HG03439 (cell line): ENCODE results near the gene SORL1.
"Not testable (repeated sequence)": the region's sequence is repeated elsewhere in the genome, so short reads cannot be mapped to it uniquely, and the experiment has no call there.

Experiments
- ATAC-seq: cut with Tn5 transposase; IDR thresholded peaks from one replicate; pipeline ENCODE4 v1.9.1; 2021; ENCODE audit warnings: mild to moderate bottlenecking, moderate library complexity; ENCODE audit not compliant: unreplicated experiment

SORL1 gene

GRCh38 chr11:121499405-121499804 lies 47.3 kb downstream of the SORL1 start:
- ATAC-seq: no peak

- ATAC-seq: no peak
Measured at GRCh38 chr11:121500275-121500674, 48.2 kb downstream of the SORL1 start.

- no peak for ATAC-seq
Measured at GRCh38 chr11:121500717-121501116, 48.6 kb downstream of the SORL1 start.

DNA sequence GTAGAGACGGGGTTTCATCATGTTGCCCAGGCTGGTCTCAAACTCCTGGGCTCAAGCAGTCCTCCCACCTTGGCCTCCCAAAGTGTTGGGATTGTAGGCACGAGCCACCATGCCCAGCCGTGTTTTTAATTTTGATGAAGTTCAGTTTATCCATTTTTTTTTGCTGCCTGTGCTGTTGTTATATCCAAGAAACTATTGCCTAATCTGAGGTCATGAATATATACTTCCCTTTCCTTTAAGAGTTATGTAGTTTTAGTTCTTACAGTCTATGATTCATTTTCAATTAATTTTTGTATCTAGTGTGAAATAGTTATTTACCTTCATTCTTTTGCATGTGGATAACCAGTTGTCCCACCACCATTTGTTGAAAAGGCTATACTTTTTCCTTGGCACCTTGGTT lies 50.9 kb downstream of the SORL1 start:
- ATAC-seq: no peak

GRCh38 chr11:121506237-121506636 lies 54.1 kb downstream of the SORL1 start:
- ATAC-seq: not testable (repeated sequence)

- no peak for ATAC-seq
Measured at GRCh38 chr11:121508449-121508848, 56.3 kb downstream of the SORL1 start.

GRCh38 chr11:121510438-121510837 lies 58.3 kb downstream of the SORL1 start:
- no peak for ATAC-seq

- ATAC-seq: no peak
Measured at GRCh38 chr11:121512468-121513465, 60.7 kb downstream of the SORL1 start.

GRCh38 chr11:121513807-121514206 lies 61.7 kb downstream of the SORL1 start:
- ATAC-seq: no peak

DNA sequence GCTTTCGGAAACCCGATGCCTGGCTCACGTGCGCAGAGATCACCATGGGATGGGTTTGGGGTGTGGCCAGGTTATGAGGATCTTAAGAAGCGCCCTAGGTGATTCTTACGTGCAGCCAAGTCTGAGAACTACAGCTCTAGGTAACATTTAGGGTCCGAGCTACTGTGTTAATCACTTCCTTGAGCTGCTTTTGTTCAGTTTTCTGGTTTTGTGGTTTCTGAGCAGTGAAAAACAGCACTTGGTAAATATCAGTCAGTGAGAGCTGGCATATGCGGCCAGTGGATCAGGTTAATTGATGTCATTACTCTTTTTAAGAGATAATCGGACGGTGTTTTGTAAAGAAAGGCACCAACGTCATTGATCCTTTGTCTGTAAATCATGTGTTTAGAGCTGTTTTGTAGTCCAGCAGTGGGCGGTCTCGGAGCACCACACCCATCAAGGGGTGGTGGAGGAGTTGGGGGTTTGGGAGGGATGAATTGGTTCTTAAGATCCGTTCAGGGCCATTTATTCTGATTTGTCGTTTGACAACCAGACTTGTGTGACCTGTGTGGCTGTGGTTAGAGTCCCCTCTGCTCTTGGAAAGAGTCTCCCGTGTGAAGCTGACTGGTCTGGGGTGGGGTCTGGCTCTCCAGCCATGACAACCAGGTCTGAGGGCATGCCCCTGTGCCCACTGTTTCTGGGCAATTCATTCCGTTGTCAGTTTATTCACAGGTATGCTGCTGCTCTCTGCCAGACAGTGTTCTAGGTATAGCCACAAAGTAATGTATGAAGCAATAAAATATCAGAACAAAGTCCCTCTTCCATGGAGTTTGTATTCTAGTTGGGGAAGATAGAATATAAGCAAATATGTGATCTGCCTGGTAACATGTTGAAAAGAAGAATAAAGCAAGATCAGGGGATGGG lies 62.6 kb downstream of the SORL1 start:
- no peak for ATAC-seq

- ATAC-seq: no peak
Measured at GRCh38 chr11:121515335-121515671, 63.2 kb downstream of the SORL1 start.

- ATAC-seq: no peak
Measured at GRCh38 chr11:121517996-121518395, 65.9 kb downstream of the SORL1 start.

- no peak for ATAC-seq
Measured at GRCh38 chr11:121520243-121521144, 68.4 kb downstream of the SORL1 start.

DNA sequence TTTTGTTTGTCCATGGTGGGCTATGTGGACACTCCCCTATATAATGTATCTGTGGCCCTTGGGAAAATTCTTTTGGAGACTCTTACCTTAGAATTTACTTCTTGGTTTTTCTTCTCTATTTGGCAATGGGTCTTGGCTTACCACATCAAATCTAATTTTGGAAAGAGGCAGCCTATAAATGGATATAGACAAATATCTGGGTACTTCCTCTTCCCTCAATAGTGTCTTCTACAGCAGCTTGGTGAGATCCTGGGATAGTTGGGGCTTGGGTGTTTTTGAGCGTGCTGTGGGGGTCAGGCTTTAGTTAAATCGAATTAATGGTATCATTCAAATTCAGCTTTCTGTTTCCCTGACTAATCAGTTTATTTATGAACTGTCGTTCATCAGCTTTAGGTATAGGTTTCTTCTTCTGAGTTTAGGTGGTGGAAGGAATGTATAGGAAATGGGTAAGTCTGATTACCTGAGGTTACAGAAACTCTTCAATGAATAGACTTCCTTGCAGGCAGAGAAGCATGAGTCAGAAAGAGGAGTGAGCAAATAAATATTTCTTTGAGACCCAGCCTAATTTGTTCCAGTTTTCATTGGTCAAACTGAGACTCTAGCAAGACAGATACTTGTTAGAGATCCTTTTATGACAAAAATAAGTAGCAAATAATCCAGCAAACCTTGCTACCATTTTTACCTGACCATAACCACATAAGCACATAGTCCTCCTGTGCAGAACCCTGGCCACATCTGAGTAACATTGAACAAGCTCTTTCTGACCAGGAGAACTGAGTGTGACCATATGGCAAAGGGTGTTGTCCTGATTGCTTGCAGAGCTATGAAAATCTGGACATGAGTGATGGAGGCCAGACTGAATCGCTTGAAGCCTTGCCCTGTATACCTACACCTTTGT lies 69.3 kb downstream of the SORL1 start:
- ATAC-seq: no peak

DNA sequence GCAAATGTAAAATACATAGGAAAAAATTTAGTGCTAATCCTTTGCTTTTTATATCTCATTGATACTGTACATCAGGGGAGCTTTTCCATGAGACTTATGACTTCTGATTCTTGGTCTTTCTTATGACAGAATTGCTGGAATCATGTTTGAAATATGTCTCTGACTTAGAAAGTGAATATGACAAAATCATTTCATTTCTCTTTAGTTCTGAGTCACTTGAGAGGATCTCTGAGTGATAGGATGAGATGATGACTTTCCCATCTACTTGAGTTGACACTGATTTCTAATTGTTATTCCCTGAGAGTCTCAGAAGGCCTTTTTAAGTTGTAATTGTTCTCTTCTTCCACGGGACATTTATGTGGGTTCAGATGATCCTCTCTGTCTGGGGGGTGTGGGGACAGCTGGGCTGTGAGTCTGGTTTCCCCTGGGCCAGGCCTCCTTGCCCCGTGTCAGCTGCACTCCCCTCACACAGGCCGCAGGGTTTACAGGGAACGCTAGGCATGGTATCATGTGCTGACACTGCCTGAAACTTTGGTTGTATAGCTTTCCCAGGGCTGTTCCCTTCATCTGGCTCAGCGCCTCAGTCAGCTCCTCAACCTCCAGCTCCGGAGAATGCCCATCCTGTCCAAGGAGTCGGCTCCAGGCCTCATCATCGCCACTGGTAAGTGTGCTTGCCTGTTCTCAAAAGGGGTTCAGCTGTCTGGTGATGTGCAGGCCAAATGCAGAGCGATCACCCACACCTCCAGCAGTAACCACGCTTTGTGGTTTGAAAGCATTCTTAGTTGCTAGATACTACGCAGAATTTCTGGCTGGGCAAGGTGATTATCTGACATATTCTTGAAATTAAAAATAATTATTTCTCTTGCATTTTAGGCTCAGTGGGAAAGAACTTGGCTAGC lies 70.2 kb downstream of the SORL1 start:
- ATAC-seq: no peak

DNA sequence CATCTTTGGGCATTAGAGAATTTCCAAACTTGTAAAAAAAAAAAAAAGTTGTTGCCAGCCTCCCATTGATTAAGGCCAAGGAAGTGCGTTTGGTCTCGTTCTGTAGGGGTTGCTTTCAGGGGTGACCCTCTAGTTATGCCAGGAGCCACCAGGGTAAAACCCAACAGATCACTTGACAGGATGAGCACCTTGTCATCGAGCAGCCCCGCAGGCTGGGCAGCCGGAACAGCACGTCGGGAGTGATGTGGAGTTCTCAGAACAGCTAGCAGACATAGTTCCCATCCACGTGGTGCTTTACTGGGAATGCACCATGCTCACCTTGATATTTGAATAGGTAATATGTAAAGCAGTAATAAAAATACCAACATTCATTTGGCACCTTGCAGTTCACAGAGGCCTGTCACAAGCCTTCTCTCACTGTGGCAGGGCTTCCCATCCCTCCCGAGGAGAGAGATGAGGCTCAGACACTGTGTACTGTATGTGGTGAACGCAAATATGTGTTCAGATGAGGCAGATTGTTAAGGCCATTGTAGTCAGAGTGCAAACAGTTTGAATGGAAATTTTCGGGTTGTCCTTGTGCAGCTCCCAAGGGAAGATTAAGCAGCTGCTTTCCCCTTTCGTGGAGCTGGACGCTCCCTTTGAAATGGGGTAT lies 71.6 kb downstream of the SORL1 start:
- no peak for ATAC-seq

- ATAC-seq: no peak
Measured at GRCh38 chr11:121524233-121524631, 72.1 kb downstream of the SORL1 start.

DNA sequence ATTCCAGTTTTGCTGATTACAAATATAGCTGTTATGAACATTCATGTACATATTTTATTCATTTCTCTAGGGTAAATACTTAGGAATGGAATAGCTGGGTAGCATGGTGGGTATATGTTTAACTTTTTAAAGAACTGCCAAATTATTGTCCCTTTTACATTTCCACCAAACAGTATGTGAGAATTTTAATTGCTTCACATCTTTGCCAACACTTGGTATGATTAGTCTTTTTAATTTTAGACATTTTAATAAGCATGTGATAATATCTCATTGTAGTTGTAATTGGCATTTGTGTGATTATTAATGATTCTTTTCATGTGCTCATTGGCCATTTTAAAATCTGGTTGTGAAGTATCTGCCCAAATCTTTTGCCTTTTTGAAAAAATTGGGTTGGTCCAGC lies 73.3 kb downstream of the SORL1 start:
- no peak for ATAC-seq
